Tibial nerve (tissue), 4 donors: ENCODE results near the gene SPSB3. TPM values are rescaled to one million over a fixed set of nuclear protein-coding genes. Genes with fewer than 3 reads are reported as not detected.

Source experiments
- DNase-seq, 2 donors: peaks; one replicate each; pipeline ENCODE4 v3.0.0-alpha.2; 2019; ENCODE audit warnings: low spot score in 2 of 2
- H3K27ac ChIP-seq, 4 donors: fragments of 200-600 bp; sonication (generic) in 3 of 4; one replicate each; pipeline ENCODE4 v1.5.1; 2017 to 2019; ENCODE audit warnings: mild to moderate bottlenecking in 1 of 4
- H3K27me3 ChIP-seq, 2 donors: fragments of 200-600 bp; sonication (generic) in 1 of 2; one replicate each; pipeline versions ENCODE4 v1.5.1 to v1.6.0; 2017 to 2019
- H3K36me3 ChIP-seq, 3 donors: fragments of 200-600 bp; sonication (generic); one replicate each; pipeline ENCODE4 v1.5.1; 2018 to 2019
- H3K4me1 ChIP-seq, 4 donors: fragments of 200-600 bp; sonication (generic) in 3 of 4; one replicate each; pipeline ENCODE4 v1.5.1; 2017 to 2019
- H3K4me3 ChIP-seq, 4 donors: fragments of 200-600 bp; sonication (generic) in 3 of 4; one replicate each; pipeline ENCODE4 v1.5.1; 2017 to 2019; ENCODE audit warnings: mild to moderate bottlenecking in 1 of 4, moderate library complexity in 1 of 4
- H3K9me3 ChIP-seq, 4 donors: fragments of 200-600 bp; sonication (generic) in 3 of 4; one replicate each; pipeline ENCODE4 v1.5.1; 2017 to 2019
- CTCF ChIP-seq, 5 experiments: fragments of 200-600 bp in 3 of 5; fragments of 450-650 bp in 2 of 5; sonication (generic) in 3 of 5; IDR thresholded peaks; one replicate each; pipeline ENCODE4 v1.5.1; 2016 to 2019; ENCODE audit warnings: antibody characterized with exemption in 5 of 5, mild to moderate bottlenecking in 3 of 5, moderate library complexity in 2 of 5
- EP300 ChIP-seq, 2 donors: sonication (generic); formaldehyde crosslinking; IDR thresholded peaks; one replicate each; pipeline ENCODE4 v1.6.1; 2017; ENCODE audit warnings: antibody characterized with exemption in 2 of 2, mild to moderate bottlenecking in 1 of 2
- POLR2A ChIP-seq, 2 donors: fragments of 450-650 bp; IDR thresholded peaks; one replicate each; pipeline ENCODE4 v1.6.1; 2017; ENCODE audit warnings: antibody characterized with exemption in 2 of 2, mild to moderate bottlenecking in 2 of 2, moderate library complexity in 2 of 2
- WGBS, 2 donors: methylation state at CpG; one replicate each; pipeline ENCODE4 v1.1.5; 2018; 5-methylcytosine and 5-hydroxymethylcytosine counted together
- total RNA-seq, 4 donors: library from RNA; depleted of rRNA; stranded (reverse); fragments of >200 nt; gene quantifications; one replicate each; pipeline ENCODE4 v1.1.0, GENCODE V29; 2016

The SPSB3 gene
- total RNA-seq, 4 donors from 2014 or later = 90.7 to 122 (median 112) TPM

DNA sequence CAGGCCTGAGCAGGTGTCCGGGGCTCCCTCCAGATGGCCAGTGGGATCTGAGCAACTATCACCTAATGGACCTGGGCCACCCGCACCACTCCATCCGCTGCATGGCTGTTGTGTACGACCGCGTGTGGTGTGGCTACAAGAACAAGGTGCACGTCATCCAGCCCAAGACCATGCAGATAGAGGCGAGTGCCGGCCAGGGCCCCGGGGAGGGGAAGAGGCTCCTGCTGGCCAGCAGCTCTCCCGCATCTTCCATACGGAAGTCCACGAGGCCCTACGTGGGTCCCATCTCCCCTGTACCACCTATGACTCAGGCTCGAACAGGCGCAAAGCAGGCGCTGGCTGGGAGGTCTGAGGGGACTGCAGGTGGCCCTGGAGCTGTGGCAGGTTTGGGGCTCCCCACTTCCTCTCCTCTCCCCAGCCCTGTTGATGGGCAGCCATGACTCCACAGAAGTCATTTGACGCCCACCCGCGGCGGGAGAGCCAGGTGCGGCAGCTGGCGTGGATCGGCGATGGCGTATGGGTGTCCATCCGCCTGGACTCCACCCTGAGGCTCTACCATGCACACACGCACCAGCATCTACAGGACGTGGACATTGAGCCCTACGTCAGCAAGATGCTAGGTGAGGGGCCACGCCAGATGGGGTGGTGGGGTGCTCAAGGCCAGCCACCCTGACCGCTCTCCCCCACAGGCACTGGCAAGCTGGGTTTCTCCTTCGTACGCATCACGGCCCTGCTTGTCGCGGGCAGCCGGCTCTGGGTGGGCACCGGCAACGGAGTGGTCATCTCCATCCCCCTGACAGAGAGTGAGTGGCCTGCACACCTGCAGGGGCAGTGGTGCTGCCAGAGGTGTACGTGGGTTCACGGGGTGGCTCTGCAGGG lies 15.0 kb downstream of the SPSB3 start:
- H3K4me3 ChIP-seq = no peak overlapping the region
- TF ChIP-seq POLR2A (IDR thresholded peaks at IDR 0.05) (no peak), CTCF (IDR thresholded peaks at IDR 0.05) (no peak), EP300 (IDR thresholded peaks at IDR 0.05) (no peak)
- 93% methylated on average over 29 to 37 of the region's 42 CpGs for WGBS, 2 donors
- no peak for DNase-seq
- no peaks in the 10 kb centered on the region for H3K9me3 ChIP-seq
- H3K27ac ChIP-seq = no peak overlapping the region
- peaks cover 2 to 76% (median 22%) of the 10 kb centered on the region in 3 donors for H3K36me3 ChIP-seq
- H3K27me3 ChIP-seq = no peaks in the 10 kb centered on the region
- peaks cover 0 to 45% (median 15%) of the 10 kb centered on the region in 4 donors for H3K4me1 ChIP-seq

DNA sequence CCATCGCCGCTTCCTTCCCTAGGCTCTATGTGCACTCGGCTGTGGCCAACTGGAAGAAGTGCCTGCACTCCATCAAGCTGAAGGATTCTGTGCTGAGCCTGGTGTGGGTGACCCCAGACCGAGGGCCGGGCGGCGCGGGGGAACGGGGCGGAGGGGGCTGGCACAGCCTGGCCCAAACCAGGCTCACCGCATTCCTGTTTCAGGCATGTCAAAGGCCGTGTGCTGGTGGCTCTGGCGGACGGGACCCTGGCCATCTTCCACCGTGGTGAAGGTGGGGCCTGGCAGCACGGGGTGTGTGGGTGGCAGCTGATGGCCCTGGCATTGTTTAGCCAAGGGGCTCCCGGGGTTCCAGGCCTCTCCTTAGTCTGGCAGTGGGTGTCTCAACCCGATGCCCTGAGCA lies 15.7 kb downstream of the SPSB3 start:
- H3K27me3 ChIP-seq = no peaks in the 10 kb centered on the region
- peaks cover 2 to 83% (median 22%) of the 10 kb centered on the region in 3 donors for H3K36me3 ChIP-seq
- peaks cover 0 to 38% (median 8%) of the 10 kb centered on the region in 4 donors for H3K4me1 ChIP-seq
- WGBS, 2 donors = 82 to 93% methylated on average over 3 to 18 of the region's 18 CpGs
- TF ChIP-seq POLR2A (IDR thresholded peaks at IDR 0.05) = no peak
- TF ChIP-seq EP300 (IDR thresholded peaks at IDR 0.05) = no peak
- TF ChIP-seq CTCF (IDR thresholded peaks at IDR 0.05) = no peak
- no peak overlapping the region for H3K27ac ChIP-seq
- no peak overlapping the region for H3K4me3 ChIP-seq
- DNase-seq = no peak
- no peaks in the 10 kb centered on the region for H3K9me3 ChIP-seq

GRCh38 chr16:1766231-1766630 lies 16.1 kb downstream of the SPSB3 start:
- TF ChIP-seq CTCF (IDR thresholded peaks at IDR 0.05) = no peak
- TF ChIP-seq POLR2A (IDR thresholded peaks at IDR 0.05) = no peak
- TF ChIP-seq EP300 (IDR thresholded peaks at IDR 0.05) = no peak
- WGBS, 2 donors = 88 to 89% methylated on average over 13 to 19 of the region's 19 CpGs
- peaks cover 2 to 88% (median 22%) of the 10 kb centered on the region in 3 donors for H3K36me3 ChIP-seq
- H3K27ac ChIP-seq = no peak overlapping the region
- H3K4me3 ChIP-seq = no peak overlapping the region
- no peak for DNase-seq
- no peaks in the 10 kb centered on the region for H3K27me3 ChIP-seq
- peaks cover 0 to 36% (median 6%) of the 10 kb centered on the region in 4 donors for H3K4me1 ChIP-seq
- H3K9me3 ChIP-seq = no peaks in the 10 kb centered on the region

GRCh38 chr16:1765826-1766225 lies 16.5 kb downstream of the SPSB3 start:
- TF ChIP-seq POLR2A (IDR thresholded peaks at IDR 0.05) = no peak
- no peak for TF ChIP-seq EP300 (IDR thresholded peaks at IDR 0.05)
- TF ChIP-seq CTCF (IDR thresholded peaks at IDR 0.05) = no peak
- H3K9me3 ChIP-seq = no peaks in the 10 kb centered on the region
- H3K27ac ChIP-seq = no peak overlapping the region
- 87% methylated on average over 20 of the region's 22 CpGs for WGBS, 2 donors
- no peak overlapping the region for H3K4me3 ChIP-seq
- DNase-seq = no peak
- peaks cover 2 to 92% (median 24%) of the 10 kb centered on the region in 3 donors for H3K36me3 ChIP-seq
- peaks cover 0 to 33% (median 6%) of the 10 kb centered on the region in 4 donors for H3K4me1 ChIP-seq
- no peaks in the 10 kb centered on the region for H3K27me3 ChIP-seq

DNA sequence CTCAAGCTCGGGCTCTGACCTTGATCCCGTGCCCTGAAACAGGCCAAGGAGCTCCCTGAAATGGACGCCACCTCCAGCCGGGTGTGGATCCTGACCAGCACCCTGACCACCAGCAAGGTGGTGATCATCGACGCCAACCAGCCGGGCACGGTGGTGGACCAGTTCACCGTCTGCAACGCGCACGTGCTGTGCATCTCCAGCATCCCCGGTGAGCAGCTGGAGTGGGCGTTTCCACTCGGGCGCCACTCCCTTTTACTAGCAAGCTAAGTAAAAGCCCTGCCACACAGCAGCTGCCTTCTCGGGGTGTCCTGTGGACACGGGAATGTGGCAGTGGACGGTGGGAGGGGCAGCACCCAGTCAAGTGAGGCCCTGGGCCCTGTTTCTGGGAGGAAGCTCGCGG lies 17.4 kb downstream of the SPSB3 start:
- DNase-seq = no peak
- TF ChIP-seq EP300 (IDR thresholded peaks at IDR 0.05) (no peak), CTCF (IDR thresholded peaks at IDR 0.05) (no peak), POLR2A (IDR thresholded peaks at IDR 0.05) (no peak)
- no peaks in the 10 kb centered on the region for H3K27me3 ChIP-seq
- peaks cover 2 to 100% (median 30%) of the 10 kb centered on the region in 3 donors for H3K36me3 ChIP-seq
- no peak overlapping the region for H3K4me3 ChIP-seq
- no peak overlapping the region for H3K27ac ChIP-seq
- H3K4me1 ChIP-seq = peaks cover 0 to 24% (median 2%) of the 10 kb centered on the region in 4 donors
- H3K9me3 ChIP-seq = no peaks in the 10 kb centered on the region
- 84 to 97% methylated on average over 10 to 11 of the region's 21 CpGs for WGBS, 2 donors
